ENCODE results near the gene KIRREL1. TPM values are rescaled to one million over a fixed set of nuclear protein-coding genes. Genes with fewer than 3 reads are reported as not detected.

KIRREL1 gene
- total RNA-seq, 6 experiments from 2014 or later = 99.5 to 121 (median 107) TPM

DNA sequence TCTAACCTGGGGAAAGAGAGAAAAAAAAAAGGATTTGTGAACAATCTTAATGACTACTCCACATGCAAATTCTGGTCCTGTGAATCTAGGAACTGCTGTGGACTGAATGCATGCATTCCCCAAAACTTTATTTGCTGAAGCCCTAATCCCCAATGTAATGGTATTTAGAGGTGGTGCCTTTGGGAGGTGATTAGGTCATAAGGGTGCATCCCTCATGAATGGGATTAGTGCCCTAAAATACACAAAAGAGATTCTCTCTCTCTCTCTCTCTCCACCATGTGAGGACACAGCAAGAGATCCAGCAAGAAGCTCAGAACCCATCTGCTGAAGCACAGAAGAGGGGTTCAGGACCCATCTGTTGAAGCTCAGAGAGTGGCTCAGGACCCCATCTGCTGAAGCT lies 26.2 kb upstream of the KIRREL1 start:
- peaks cover 55% of the 10 kb centered on the region for H3K4me1 Mint-ChIP-seq (ENCODE audit: low read depth)
- no peak overlapping the region for H3K27ac Mint-ChIP-seq
- H3K4me3 Mint-ChIP-seq = no peak overlapping the region
- peaks cover 5% of the 10 kb centered on the region for H3K9me3 Mint-ChIP-seq
- no peak for DNase-seq
- peaks cover 9% of the 10 kb centered on the region for H3K36me3 Mint-ChIP-seq (ENCODE audit: low read depth)
- TF ChIP-seq, protein P1, sequence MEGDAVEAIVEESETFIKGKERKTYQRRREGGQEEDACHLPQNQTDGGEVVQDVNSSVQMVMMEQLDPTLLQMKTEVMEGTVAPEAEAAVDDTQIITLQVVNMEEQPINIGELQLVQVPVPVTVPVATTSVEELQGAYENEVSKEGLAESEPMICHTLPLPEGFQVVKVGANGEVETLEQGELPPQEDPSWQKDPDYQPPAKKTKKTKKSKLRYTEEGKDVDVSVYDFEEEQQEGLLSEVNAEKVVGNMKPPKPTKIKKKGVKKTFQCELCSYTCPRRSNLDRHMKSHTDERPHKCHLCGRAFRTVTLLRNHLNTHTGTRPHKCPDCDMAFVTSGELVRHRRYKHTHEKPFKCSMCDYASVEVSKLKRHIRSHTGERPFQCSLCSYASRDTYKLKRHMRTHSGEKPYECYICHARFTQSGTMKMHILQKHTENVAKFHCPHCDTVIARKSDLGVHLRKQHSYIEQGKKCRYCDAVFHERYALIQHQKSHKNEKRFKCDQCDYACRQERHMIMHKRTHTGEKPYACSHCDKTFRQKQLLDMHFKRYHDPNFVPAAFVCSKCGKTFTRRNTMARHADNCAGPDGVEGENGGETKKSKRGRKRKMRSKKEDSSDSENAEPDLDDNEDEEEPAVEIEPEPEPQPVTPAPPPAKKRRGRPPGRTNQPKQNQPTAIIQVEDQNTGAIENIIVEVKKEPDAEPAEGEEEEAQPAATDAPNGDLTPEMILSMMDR (IDR thresholded peaks at IDR 0.05) = no peak
- H3K27me3 Mint-ChIP-seq (ENCODE audit: insufficient read depth) = peaks cover 3% of the 10 kb centered on the region; the same call in 1 of the 2 replicates

DNA sequence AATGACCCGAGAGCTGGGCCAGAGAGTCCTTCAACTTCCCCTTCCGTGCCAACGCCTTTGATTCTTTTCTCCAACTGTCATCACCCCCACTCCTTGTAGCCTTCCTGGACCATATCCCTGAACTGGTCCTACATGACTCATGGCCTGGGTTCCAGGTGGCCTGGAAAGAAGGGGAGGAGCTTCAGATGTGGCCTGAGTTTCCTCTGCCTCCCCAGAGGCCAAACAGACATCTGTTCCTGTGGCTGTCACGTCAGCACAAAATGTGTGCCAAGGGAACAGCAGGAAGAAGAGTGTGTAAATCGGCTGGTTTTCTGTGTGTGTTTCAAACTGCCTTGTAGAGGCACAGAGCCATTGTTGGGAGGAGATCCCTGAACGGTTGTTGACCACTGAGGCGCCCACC lies 24.9 kb upstream of the KIRREL1 start:
- Mint-ChIP-seq H3K27ac (peak overlapping the region; percentile 93), H3K4me3 (peak overlapping the region; percentile 72), H3K4me1 (ENCODE audit: low read depth) (peaks cover 49% of the 10 kb centered on the region), H3K27me3 (ENCODE audit: insufficient read depth) (peaks cover 4% of the 10 kb centered on the region; the same call in 1 of the 2 replicates), H3K9me3 (peaks cover 9% of the 10 kb centered on the region), H3K36me3 (ENCODE audit: low read depth) (peaks cover 16% of the 10 kb centered on the region)
- TF ChIP-seq, protein P1 (IDR thresholded peaks at IDR 0.05) = no peak
- DNase-seq = peak; percentile 73

DNA sequence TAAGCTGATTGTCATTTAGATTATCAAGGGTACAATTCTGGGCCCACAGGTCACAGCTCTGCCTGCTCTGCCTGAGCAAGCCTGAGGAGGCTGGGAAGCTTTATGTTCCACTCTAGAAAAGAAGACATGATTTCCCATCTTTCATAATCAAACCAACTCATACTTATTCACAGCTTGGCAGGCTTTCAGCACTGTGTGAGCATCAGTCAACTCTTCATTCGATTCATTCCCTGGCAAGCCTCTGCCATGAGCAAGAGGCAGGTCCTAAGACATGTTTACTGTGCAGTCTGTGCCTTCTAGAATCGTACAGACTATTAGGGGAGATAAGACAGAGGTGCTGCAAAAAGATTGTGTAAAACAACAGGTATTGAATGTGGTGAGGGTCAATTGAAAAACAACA lies 24.5 kb upstream of the KIRREL1 start:
- H3K27me3 Mint-ChIP-seq (ENCODE audit: insufficient read depth) = peaks cover 8% of the 10 kb centered on the region
- peaks cover 49% of the 10 kb centered on the region for H3K4me1 Mint-ChIP-seq (ENCODE audit: low read depth)
- peaks cover 9% of the 10 kb centered on the region for H3K9me3 Mint-ChIP-seq
- peak overlapping the region; percentile 93 for H3K27ac Mint-ChIP-seq
- H3K36me3 Mint-ChIP-seq (ENCODE audit: low read depth) = peaks cover 18% of the 10 kb centered on the region
- TF ChIP-seq, protein P1 (IDR thresholded peaks at IDR 0.05) = no peak
- peak; percentile 91 for DNase-seq
- H3K4me3 Mint-ChIP-seq = peak overlapping the region; percentile 72

DNA sequence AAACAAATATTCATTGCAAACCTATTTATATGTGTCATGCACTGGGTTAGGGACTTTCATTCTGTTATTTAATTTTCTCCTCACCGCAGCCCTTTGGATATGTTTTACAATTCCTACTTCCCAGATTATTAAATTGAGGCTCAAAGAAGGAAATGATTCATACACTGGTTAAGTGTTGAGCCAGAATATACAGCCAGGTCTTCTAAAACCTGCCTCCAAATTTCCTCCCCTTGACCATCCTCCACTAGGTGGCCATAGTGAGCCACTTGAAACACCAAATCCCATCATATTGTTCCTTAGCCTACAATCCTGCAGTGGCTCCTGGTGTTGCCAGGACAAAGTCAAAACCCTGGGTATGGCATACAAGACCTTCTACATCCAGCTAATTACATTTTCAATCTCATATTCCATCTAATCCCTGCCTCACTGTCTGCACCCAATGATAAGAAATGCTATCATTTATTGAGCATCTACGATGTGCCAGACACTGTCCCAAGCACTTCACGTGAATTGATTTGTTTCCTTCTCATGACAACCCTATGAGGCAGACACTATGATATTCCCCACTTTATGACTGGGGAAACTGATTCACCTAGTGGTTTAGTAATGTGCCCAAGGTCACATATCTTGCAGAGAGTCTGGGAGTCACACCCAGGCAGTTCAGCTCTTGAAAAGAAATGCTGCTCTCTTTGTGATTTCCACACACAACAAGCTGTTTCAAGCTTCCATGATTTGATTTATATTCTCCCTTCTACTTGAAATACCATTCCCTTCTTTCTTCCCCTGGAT lies 23.6 kb upstream of the KIRREL1 start:
- H3K4me1 Mint-ChIP-seq (ENCODE audit: low read depth) = peaks cover 49% of the 10 kb centered on the region
- H3K4me3 Mint-ChIP-seq = peak overlapping the region; percentile 72
- TF ChIP-seq, protein P1 (IDR thresholded peaks at IDR 0.05) = peak; percentile 95
- peaks cover 9% of the 10 kb centered on the region for H3K9me3 Mint-ChIP-seq
- H3K36me3 Mint-ChIP-seq (ENCODE audit: low read depth) = peaks cover 18% of the 10 kb centered on the region
- DNase-seq = peak; percentile 84
- peaks cover 9% of the 10 kb centered on the region for H3K27me3 Mint-ChIP-seq (ENCODE audit: insufficient read depth)
- peak overlapping the region; percentile 93 for H3K27ac Mint-ChIP-seq

DNA sequence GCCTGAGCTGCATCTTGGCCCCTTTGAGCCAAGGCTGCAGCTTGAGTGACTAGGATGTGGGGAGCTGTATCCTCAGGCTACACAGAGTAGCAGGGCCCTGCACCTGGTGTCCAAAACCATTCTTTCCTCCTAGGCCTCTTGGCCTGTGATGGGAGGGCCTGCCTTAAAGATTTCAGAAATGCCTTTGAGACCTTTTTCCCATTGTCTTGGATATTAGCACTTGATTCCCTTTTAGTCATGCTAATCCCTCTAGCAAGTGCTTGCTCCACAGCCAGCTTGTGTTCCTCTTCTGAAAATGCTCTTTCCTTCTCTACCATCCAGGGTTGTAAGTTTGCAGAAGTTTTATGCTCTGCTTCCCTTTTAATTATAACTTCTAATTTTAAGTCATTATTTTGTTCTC lies 21.7 kb upstream of the KIRREL1 start:
- Mint-ChIP-seq H3K4me1 (ENCODE audit: low read depth) (peaks cover 33% of the 10 kb centered on the region), H3K27ac (no peak overlapping the region), H3K9me3 (peaks cover 9% of the 10 kb centered on the region), H3K27me3 (ENCODE audit: insufficient read depth) (peaks cover 6% of the 10 kb centered on the region), H3K4me3 (no peak overlapping the region), H3K36me3 (ENCODE audit: low read depth) (peaks cover 18% of the 10 kb centered on the region)
- TF ChIP-seq, protein P1 (IDR thresholded peaks at IDR 0.05) = no peak
- no peak for DNase-seq

Measured in HFFc6 (cell line).